GM19395 (cell line): ENCODE data around the gene IFT20.
"Not testable (repeated sequence)": the region's sequence is repeated elsewhere in the genome, so short reads cannot be mapped to it uniquely, and the experiment has no call there.

Experiments
- ATAC-seq: cut with Tn5 transposase; IDR thresholded peaks from one replicate; pipeline ENCODE4 v1.9.1; 2021; ENCODE audit warnings: mild to moderate bottlenecking, moderate library complexity; ENCODE audit not compliant: unreplicated experiment

Gene IFT20

GRCh38 chr17:28364665-28365363, 29.5 kb upstream of the IFT20 start, which contains the start of gene SEBOX:
Gene SEBOX (minus strand): TSS chr17:28365199. CDS start chr17:28365151, 48 bp downstream.
- ATAC-seq = no peak

- ATAC-seq = no peak
Measured at GRCh38 chr17:28363776-28364650, 28.7 kb upstream of the IFT20 start.

GRCh38 chr17:28363186-28363585, 27.9 kb upstream of the IFT20 start:
- ATAC-seq = no peak

GRCh38 chr17:28357901-28358197, 22.6 kb upstream of the IFT20 start:
- no peak for ATAC-seq

- peak; percentile 93 for ATAC-seq
Measured at GRCh38 chr17:28357061-28357900, 22.0 kb upstream of the IFT20 start, which contains the start of gene POLDIP2. Gene POLDIP2 (minus strand): TSS chr17:28357527. CDS start chr17:28357448, 79 bp downstream.

GRCh38 chr17:28350271-28350670, 15.0 kb upstream of the IFT20 start:
- ATAC-seq = no peak

GRCh38 chr17:28348979-28349378, 13.7 kb upstream of the IFT20 start:
- no peak for ATAC-seq

GRCh38 chr17:28347261-28347891, 12.1 kb upstream of the IFT20 start:
- ATAC-seq = no peak

GRCh38 chr17:28346746-28347246, 11.5 kb upstream of the IFT20 start:
- ATAC-seq = no peak

GRCh38 chr17:28346199-28346580, 10.9 kb upstream of the IFT20 start:
- ATAC-seq = no peak

- no peak for ATAC-seq
Measured at GRCh38 chr17:28345419-28346198, 10.3 kb upstream of the IFT20 start.

GRCh38 chr17:28344435-28344901, 9.2 kb upstream of the IFT20 start:
- no peak for ATAC-seq

- no peak for ATAC-seq
Measured at GRCh38 chr17:28344011-28344410, 8.7 kb upstream of the IFT20 start.

- ATAC-seq = no peak
Measured at GRCh38 chr17:28343491-28343932, 8.2 kb upstream of the IFT20 start.

GRCh38 chr17:28342313-28342712, 7.0 kb upstream of the IFT20 start:
- ATAC-seq = no peak

GRCh38 chr17:28341516-28341915, 6.2 kb upstream of the IFT20 start:
- ATAC-seq = no peak

GRCh38 chr17:28340374-28340773, 5.1 kb upstream of the IFT20 start:
- ATAC-seq = no peak

- ATAC-seq = no peak
Measured at GRCh38 chr17:28339431-28339830, 4.2 kb upstream of the IFT20 start.

GRCh38 chr17:28338769-28339212, 3.5 kb upstream of the IFT20 start:
- ATAC-seq = not testable (repeated sequence)
